Karpas-422 (cell line): ENCODE data around the gene KIAA1549. TPM values are rescaled to one million over a fixed set of nuclear protein-coding genes. Genes with fewer than 3 reads are reported as not detected.

Source experiments
- DNase-seq: peaks from one replicate; pipeline ENCODE4 v3.0.0-alpha.2; 2015
- H2AFZ ChIP-seq: fragments of 200-600 bp; sonication (generic); 2 replicates; pipeline ENCODE4 v1.6.1; 2014; ENCODE audit warnings: antibody characterized with exemption, low read length, mixed read lengths
- H3K27ac ChIP-seq: fragments of 200-600 bp; sonication (generic); 2 replicates; pipeline ENCODE4 v1.5.1; 2014; ENCODE audit warnings: mild to moderate bottlenecking, low read length, moderate library complexity
- H3K27me3 ChIP-seq: fragments of 200-600 bp; sonication (generic); 2 replicates; pipeline ENCODE4 v1.6.1; 2014; ENCODE audit warnings: low read length, mixed read lengths
- H3K36me3 ChIP-seq: fragments of 200-600 bp; sonication (generic); 2 replicates; pipeline ENCODE4 v1.6.1; 2014; ENCODE audit warnings: low read length, mixed read lengths; ENCODE audit not compliant: insufficient read depth
- H3K4me1 ChIP-seq: fragments of 200-600 bp; sonication (generic); 2 replicates; pipeline ENCODE4 v1.6.1; 2014; ENCODE audit warnings: mild to moderate bottlenecking, low read length, mixed read lengths
- H3K4me2 ChIP-seq: fragments of 200-600 bp; sonication (generic); 2 replicates; pipeline ENCODE4 v1.6.1; 2014; ENCODE audit warnings: low read length, low read depth, mild to moderate bottlenecking; ENCODE audit not compliant: poor library complexity, severe bottlenecking
- H3K4me3 ChIP-seq: fragments of 200-600 bp; sonication (generic); 2 replicates; pipeline ENCODE4 v1.5.1; 2014; ENCODE audit warnings: mild to moderate bottlenecking, antibody characterized with exemption, low read length, mixed read lengths
- H3K79me2 ChIP-seq: fragments of 200-600 bp; sonication (generic); 2 replicates; pipeline ENCODE4 v1.6.1; 2014; ENCODE audit warnings: mild to moderate bottlenecking, low read length, mixed read lengths
- H3K9ac ChIP-seq: fragments of 200-600 bp; sonication (generic); 2 replicates; pipeline ENCODE4 v1.6.0; 2014; ENCODE audit warnings: low read length
- H3K9me2 ChIP-seq: fragments of 200-600 bp; sonication (generic), shearing (Covaris generic); replicated peaks from 2 replicates; pipeline ENCODE4 v1.6.0; 2014; ENCODE audit warnings: mild to moderate bottlenecking, low read length, moderate library complexity; ENCODE audit not compliant: insufficient read depth
- H3K9me3 ChIP-seq: fragments of 300-700, 200-600 bp; sonication (generic); 2 replicates; pipeline ENCODE4 v1.6.1; 2014; ENCODE audit warnings: low read length, mixed read lengths
- H4K20me1 ChIP-seq: fragments of 200-600 bp; sonication (generic); 2 replicates; pipeline ENCODE4 v1.6.1; 2014; ENCODE audit warnings: mild to moderate bottlenecking, antibody characterized with exemption, low read length, low read depth; ENCODE audit not compliant: insufficient read depth
- total RNA-seq: library from RNA; depleted of rRNA; stranded (reverse); fragments of >200 nt; shearing (Covaris generic); gene quantifications from 2 replicates; pipeline ENCODE4 v1.2.3, GENCODE V29; 2014; ENCODE audit warnings: low replicate concordance

The KIAA1549 gene
- total RNA-seq, 1 experiment from 2014 or later, result not detected

- H3K27me3 ChIP-seq, result no peaks in the 10 kb centered on the region
- no peaks in the 10 kb centered on the region for H3K79me2 ChIP-seq
- H3K9ac ChIP-seq, result no peak overlapping the region
These were observed 26.4 kb downstream of the KIAA1549 start for GRCh38 chr7:138954545-138955475.

DNA sequence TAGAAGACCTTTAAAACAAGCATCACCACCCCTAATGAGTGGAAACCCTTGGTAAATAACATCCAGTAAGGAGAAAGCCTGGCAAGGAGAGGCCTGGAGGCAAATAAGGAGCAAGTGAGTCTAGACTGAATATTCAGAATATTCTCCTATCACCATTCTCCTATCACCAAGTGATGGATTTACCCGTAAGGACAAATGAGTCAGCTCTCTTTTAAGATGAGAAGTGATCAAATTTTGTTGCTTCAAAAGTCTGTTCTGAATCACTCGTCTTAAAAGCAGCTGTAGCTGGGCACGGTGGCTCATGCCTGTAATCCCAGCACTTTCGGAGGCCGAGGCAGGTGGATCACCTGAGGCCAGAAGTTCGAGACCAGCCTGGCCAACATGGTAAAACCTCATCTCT is 28.4 kb downstream of the KIAA1549 start:
- Histone ChIP-seq H3K4me3 (no peak overlapping the region), H3K9me2 (no peaks in the 10 kb centered on the region), H3K79me2 (no peaks in the 10 kb centered on the region), H3K27ac (no peak overlapping the region), H3K9ac (no peak overlapping the region), H3K36me3 (no peaks in the 10 kb centered on the region), H3K27me3 (no peaks in the 10 kb centered on the region), H2AFZ (no peak overlapping the region), H3K4me2 (no peak overlapping the region), H3K4me1 (no peaks in the 10 kb centered on the region), H4K20me1 (no peaks in the 10 kb centered on the region), H3K9me3 (no peaks in the 10 kb centered on the region)
- DNase-seq, result no peak

More at GRCh38 chr7:138954545-138955475, 26.4 kb downstream of the KIAA1549 start:
- Histone ChIP-seq H4K20me1 (no peaks in the 10 kb centered on the region), H2AFZ (no peak overlapping the region), H3K9me3 (no peaks in the 10 kb centered on the region), H3K9me2 (no peaks in the 10 kb centered on the region), H3K4me1 (no peaks in the 10 kb centered on the region), H3K27ac (no peak overlapping the region), H3K36me3 (no peaks in the 10 kb centered on the region), H3K4me2 (no peak overlapping the region), H3K4me3 (no peak overlapping the region)
- no peak for DNase-seq

- Histone ChIP-seq H4K20me1 (no peaks in the 10 kb centered on the region), H2AFZ (no peak overlapping the region), H3K4me1 (no peaks in the 10 kb centered on the region), H3K9me2 (no peaks in the 10 kb centered on the region), H3K79me2 (no peaks in the 10 kb centered on the region), H3K27ac (no peak overlapping the region), H3K4me2 (no peak overlapping the region), H3K27me3 (no peaks in the 10 kb centered on the region), H3K9ac (no peak overlapping the region), H3K9me3 (no peaks in the 10 kb centered on the region), H3K36me3 (no peaks in the 10 kb centered on the region), H3K4me3 (no peak overlapping the region)
- DNase-seq, result no peak
These were observed 29.2 kb downstream of the KIAA1549 start for GRCh38 chr7:138951953-138952352.

DNA sequence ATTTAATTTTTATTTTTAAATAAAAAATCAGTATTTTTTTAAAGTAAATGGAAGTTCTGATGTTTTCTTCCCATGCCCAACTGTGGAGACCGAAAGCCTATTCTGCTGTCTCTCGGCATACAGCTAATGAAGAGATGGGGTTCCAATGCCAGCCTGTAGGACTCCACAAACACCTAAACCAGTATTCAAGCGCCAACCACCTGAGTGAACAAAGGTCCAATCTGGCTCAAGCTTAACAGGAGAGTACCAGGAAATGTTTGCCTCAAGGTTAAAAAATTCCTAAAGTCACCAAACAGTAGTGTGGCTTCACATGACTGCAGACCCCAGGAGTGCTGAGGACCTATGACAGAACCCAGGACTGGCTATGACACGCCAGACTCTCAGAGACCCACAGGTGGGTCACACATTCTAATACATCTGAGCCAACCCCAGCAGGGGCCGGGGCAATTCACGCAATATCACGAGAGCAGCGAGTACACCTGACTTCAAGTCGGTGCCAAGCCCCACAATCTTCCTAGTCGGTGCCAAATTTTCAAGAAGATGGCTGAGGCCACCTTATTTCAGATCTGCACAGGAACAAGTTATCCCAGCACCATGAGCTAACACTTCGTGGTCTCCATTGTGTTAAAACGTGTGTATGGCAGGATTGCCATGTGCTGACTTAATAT is 31.6 kb downstream of the KIAA1549 start:
- Histone ChIP-seq H3K36me3 (no peaks in the 10 kb centered on the region), H2AFZ (no peak overlapping the region)
- no peak for DNase-seq

GRCh38 chr7:138948403-138948802 is 32.8 kb downstream of the KIAA1549 start:
- H3K9me3 ChIP-seq, result no peaks in the 10 kb centered on the region
- H2AFZ ChIP-seq, result no peak overlapping the region
- DNase-seq, result no peak
- H3K4me2 ChIP-seq, result no peak overlapping the region
- no peaks in the 10 kb centered on the region for H3K9me2 ChIP-seq
- no peaks in the 10 kb centered on the region for H3K79me2 ChIP-seq
- no peaks in the 10 kb centered on the region for H3K4me1 ChIP-seq
- H3K4me3 ChIP-seq, result no peak overlapping the region
- H3K27ac ChIP-seq, result no peak overlapping the region
- no peak overlapping the region for H3K9ac ChIP-seq
- no peaks in the 10 kb centered on the region for H3K27me3 ChIP-seq
- H3K36me3 ChIP-seq, result no peaks in the 10 kb centered on the region
- no peaks in the 10 kb centered on the region for H4K20me1 ChIP-seq

More for the DNA sequence above, 31.6 kb downstream of the KIAA1549 start:
- Histone ChIP-seq H3K79me2 (no peaks in the 10 kb centered on the region), H3K27ac (no peak overlapping the region), H3K27me3 (no peaks in the 10 kb centered on the region), H3K4me3 (no peak overlapping the region), H4K20me1 (no peaks in the 10 kb centered on the region), H3K9ac (no peak overlapping the region), H3K9me2 (no peaks in the 10 kb centered on the region), H3K4me1 (no peaks in the 10 kb centered on the region), H3K4me2 (no peak overlapping the region), H3K9me3 (no peaks in the 10 kb centered on the region)

DNA sequence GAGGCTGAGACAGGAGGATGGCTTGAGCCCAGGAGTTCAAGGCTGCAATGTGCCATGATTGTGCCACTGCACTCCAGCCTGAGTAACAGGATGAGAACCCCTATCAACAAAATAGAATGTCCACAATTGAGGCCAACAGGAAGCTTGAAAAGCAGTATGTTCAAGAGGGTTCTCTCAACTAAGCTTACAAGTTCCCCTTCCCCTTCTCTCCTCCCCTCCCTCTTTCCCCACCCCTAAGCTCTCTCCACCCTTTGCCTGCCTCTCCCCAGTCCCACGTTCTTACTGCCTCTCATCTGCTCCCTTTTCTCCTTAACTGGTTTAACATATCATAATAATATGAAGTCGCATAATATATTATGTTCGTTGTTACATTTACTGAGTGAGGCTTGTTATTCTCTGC is 35.4 kb downstream of the KIAA1549 start:
- Histone ChIP-seq H3K4me2 (no peak overlapping the region), H3K9me3 (no peaks in the 10 kb centered on the region)

DNA sequence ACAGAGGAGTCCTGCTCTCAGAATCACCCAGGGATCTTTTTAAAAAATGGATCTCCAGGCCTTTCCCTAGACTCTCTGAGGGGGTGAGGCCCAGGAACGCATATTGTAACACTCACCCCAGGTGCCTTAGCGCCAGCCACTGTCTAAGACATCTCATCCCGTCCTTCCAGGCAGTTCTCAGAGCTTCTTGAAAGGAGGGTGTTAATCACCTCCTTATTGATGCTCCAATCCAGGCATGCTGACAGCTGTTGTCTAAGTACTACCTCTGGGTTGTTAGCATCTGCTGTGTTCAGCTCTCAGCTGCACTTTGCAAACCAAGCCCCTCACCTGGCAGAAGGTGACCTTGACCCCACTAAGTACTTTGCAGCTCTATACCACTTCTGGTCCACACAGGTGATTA is 36.0 kb downstream of the KIAA1549 start:
- Histone ChIP-seq H4K20me1 (no peaks in the 10 kb centered on the region), H3K79me2 (no peaks in the 10 kb centered on the region), H3K27ac (no peak overlapping the region), H3K27me3 (no peaks in the 10 kb centered on the region), H2AFZ (no peak overlapping the region), H3K9me2 (no peaks in the 10 kb centered on the region), H3K4me3 (no peak overlapping the region), H3K9me3 (no peaks in the 10 kb centered on the region), H3K9ac (no peak overlapping the region), H3K36me3 (no peaks in the 10 kb centered on the region), H3K4me1 (no peaks in the 10 kb centered on the region), H3K4me2 (no peak overlapping the region)
- no peak for DNase-seq

More for the DNA sequence above, 35.4 kb downstream of the KIAA1549 start:
- Histone ChIP-seq H3K4me1 (no peaks in the 10 kb centered on the region), H3K4me3 (no peak overlapping the region), H3K36me3 (no peaks in the 10 kb centered on the region), H3K9ac (no peak overlapping the region), H2AFZ (no peak overlapping the region), H3K27ac (no peak overlapping the region), H4K20me1 (no peaks in the 10 kb centered on the region), H3K79me2 (no peaks in the 10 kb centered on the region), H3K27me3 (no peaks in the 10 kb centered on the region), H3K9me2 (no peaks in the 10 kb centered on the region)
- no peak for DNase-seq

GRCh38 chr7:138944592-138944991 is 36.6 kb downstream of the KIAA1549 start:
- Histone ChIP-seq H3K9ac (no peak overlapping the region), H2AFZ (no peak overlapping the region), H3K4me2 (no peak overlapping the region), H3K27ac (no peak overlapping the region), H3K36me3 (no peaks in the 10 kb centered on the region), H3K9me2 (no peaks in the 10 kb centered on the region), H3K4me1 (no peaks in the 10 kb centered on the region), H3K4me3 (no peak overlapping the region), H4K20me1 (no peaks in the 10 kb centered on the region), H3K27me3 (no peaks in the 10 kb centered on the region), H3K9me3 (no peaks in the 10 kb centered on the region), H3K79me2 (no peaks in the 10 kb centered on the region)
- no peak for DNase-seq
